Lower leg skin (tissue), 4 donors: ENCODE data around the gene SLC25A39. TPM values are rescaled to one million over a fixed set of nuclear protein-coding genes. Genes with fewer than 3 reads are reported as not detected.

Experiments used
- DNase-seq, 2 donors: peaks; one replicate each; pipeline ENCODE4 v3.0.0-alpha.2; 2019; ENCODE audit warnings: low spot score in 2 of 2
- H3K4me3 ChIP-seq: fragments of 200-600 bp; sonication (generic); 2 replicates; pipeline ENCODE4 v1.5.1; 2017; ENCODE audit warnings: mild to moderate bottlenecking, low read depth; ENCODE audit not compliant: poor library complexity, severe bottlenecking
- POLR2A ChIP-seq, 2 donors: fragments of 450-650 bp; IDR thresholded peaks; one replicate each; pipeline ENCODE4 v1.6.1; 2016 to 2017; ENCODE audit warnings: antibody characterized with exemption in 2 of 2, mild to moderate bottlenecking in 1 of 2, moderate library complexity in 1 of 2
- WGBS, 2 donors: methylation state at CpG; one replicate each; pipeline ENCODE4 v1.1.5; 2018; 5-methylcytosine and 5-hydroxymethylcytosine counted together
- intact Hi-C: fragments of 100-400 bp; cut with DNase I; formaldehyde crosslinking; loops from one replicate; pipeline ENCODE4 v1.15.0; 2023; ENCODE audit warnings: low total_unique reads
- total RNA-seq, 4 donors: library from RNA; depleted of rRNA; stranded (reverse); fragments of >200 nt; gene quantifications; one replicate each; pipeline ENCODE4 v1.1.0, GENCODE V29; 2016
- TF ChIP-seq, protein P1 (sequence below), 3 donors: fragments of 450-650 bp; IDR thresholded peaks; one replicate each; pipeline ENCODE4 v1.5.1; 2016; ENCODE audit warnings: antibody characterized with exemption in 3 of 3, mild to moderate bottlenecking in 3 of 3, moderate library complexity in 2 of 3

The SLC25A39 gene
- total RNA-seq, 4 donors from 2014 or later: 73.4 to 113 (median 90.0) TPM

DNA sequence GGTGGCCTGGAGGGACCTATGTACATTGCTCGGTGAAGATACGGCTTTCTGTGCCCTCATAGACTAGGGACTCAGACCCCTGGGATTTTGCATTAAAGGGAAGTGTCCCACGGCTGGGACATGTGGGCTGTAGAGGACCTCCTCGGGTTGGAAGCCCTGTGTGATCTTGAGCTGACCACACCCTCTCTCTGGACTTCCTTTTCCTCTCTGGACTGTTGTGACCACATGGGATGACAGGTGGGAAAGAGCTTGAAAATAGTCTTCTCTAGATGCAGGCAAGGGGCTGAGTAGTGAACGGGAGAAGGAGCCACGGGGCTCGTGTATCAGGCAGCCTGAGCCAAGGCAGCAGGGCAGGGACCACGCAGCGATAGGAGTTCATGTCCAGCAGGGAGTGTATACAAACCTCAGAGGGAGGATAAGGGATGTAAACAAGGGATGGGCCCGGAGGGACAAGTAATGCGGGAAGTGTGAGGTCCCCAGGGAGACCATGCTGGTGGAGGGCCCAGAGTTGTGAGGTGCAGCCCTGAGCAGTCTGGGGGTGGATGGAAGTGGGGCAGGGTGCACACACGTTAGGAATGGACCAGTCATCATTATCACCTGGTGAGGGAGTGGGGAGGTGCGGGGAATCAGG lies 52.2 kb downstream of the SLC25A39 start:
- WGBS, 2 donors: 64 to 66% methylated on average over 13 of the region's 13 CpGs
- DNase-seq: no peak
- no peak overlapping the region for H3K4me3 ChIP-seq
- intact Hi-C loops: no loop called here
- TF ChIP-seq POLR2A (IDR thresholded peaks at IDR 0.05): no peak
- TF ChIP-seq, protein P1, sequence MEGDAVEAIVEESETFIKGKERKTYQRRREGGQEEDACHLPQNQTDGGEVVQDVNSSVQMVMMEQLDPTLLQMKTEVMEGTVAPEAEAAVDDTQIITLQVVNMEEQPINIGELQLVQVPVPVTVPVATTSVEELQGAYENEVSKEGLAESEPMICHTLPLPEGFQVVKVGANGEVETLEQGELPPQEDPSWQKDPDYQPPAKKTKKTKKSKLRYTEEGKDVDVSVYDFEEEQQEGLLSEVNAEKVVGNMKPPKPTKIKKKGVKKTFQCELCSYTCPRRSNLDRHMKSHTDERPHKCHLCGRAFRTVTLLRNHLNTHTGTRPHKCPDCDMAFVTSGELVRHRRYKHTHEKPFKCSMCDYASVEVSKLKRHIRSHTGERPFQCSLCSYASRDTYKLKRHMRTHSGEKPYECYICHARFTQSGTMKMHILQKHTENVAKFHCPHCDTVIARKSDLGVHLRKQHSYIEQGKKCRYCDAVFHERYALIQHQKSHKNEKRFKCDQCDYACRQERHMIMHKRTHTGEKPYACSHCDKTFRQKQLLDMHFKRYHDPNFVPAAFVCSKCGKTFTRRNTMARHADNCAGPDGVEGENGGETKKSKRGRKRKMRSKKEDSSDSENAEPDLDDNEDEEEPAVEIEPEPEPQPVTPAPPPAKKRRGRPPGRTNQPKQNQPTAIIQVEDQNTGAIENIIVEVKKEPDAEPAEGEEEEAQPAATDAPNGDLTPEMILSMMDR (IDR thresholded peaks at IDR 0.05): no peak

Other genes with a start within 250 kb of the SLC25A39 start
- gene HDAC5, start 201.2 kb downstream of the SLC25A39 start, total RNA-seq: 100 to 1,000 TPM; 179 to 208 (median 190) TPM
- 1 to 10 TPM in 3 of 4 donors, under 1 TPM in 1; 0.97 to 4.3 (median 1.5) TPM for gene HROB, start 182.9 kb downstream of the SLC25A39 start, total RNA-seq
- gene ASB16, start 154.1 kb downstream of the SLC25A39 start, total RNA-seq: 1 to 10 TPM in 1 of 4 donors, not detected in 3; 1.1 TPM
- 10 to 100 TPM; 23.4 to 44.5 (median 34.8) TPM for gene TMUB2, start 137.9 kb downstream of the SLC25A39 start, total RNA-seq
- 10 to 100 TPM; 62.4 to 77.9 (median 67.8) TPM for gene ATXN7L3, start 124.9 kb downstream of the SLC25A39 start, total RNA-seq
- gene UBTF, start 105.1 kb downstream of the SLC25A39 start, total RNA-seq: 10 to 100 TPM; 62.4 to 70.8 (median 65.7) TPM
- gene SLC4A1, start 56.7 kb downstream of the SLC25A39 start, total RNA-seq: 1 to 10 TPM in 1 of 4 donors, not detected in 3; 2.4 TPM
- 10 to 100 TPM; 12.6 to 29.5 (median 17.1) TPM for gene RUNDC3A, start 16.2 kb downstream of the SLC25A39 start, total RNA-seq
- 100 to 1,000 TPM; 272 to 295 (median 283) TPM for gene GRN, start 20.5 kb upstream of the SLC25A39 start, total RNA-seq
- 1 to 10 TPM in 3 of 4 donors, under 1 TPM in 1; 0.95 to 2.8 (median 2.4) TPM for gene FAM171A2, start 39.0 kb upstream of the SLC25A39 start, total RNA-seq
- under 1 TPM in 2 of 4 donors, not detected in 2; 0.10 to 0.30 TPM for gene ITGA2B, start 64.8 kb upstream of the SLC25A39 start, total RNA-seq
- gene GPATCH8, start 178.6 kb upstream of the SLC25A39 start, total RNA-seq: 10 to 100 TPM; 31.1 to 43.1 (median 35.6) TPM
- gene FZD2, start 232.7 kb upstream of the SLC25A39 start, total RNA-seq: 1 to 10 TPM in 2 of 4 donors, under 1 TPM in 2; 0.49 to 1.8 (median 0.89) TPM